Keratinocyte (primary cell): ENCODE results near the gene GALNT2. TPM values are rescaled to one million over a fixed set of nuclear protein-coding genes. Genes with fewer than 3 reads are reported as not detected.

ENCODE experiments used
- DNase-seq: peaks from one replicate; pipeline ENCODE4 v3.0.0-alpha.2; 2011; ENCODE audit warnings: low read depth, missing footprints, low spot score
- FAIRE-seq: peaks from 2 replicates; lab custom pipeline; 2011; peaks lifted over from hg19 to GRCh38; lab: Jason Lieb, UNC
- H2AFZ ChIP-seq: 2 replicates; pipeline ENCODE4 v1.6.0; 2012; ENCODE audit warnings: low read length, control low read depth, inconsistent platforms; ENCODE audit not compliant: control insufficient read depth
- H3K27ac ChIP-seq: 2 replicates; pipeline ENCODE4 v1.5.1; 2011; ENCODE audit warnings: low read length; ENCODE audit not compliant: control insufficient read depth, insufficient read depth
- H3K27me3 ChIP-seq: 3 replicates; pipeline ENCODE4 v1.6.0; 2011; ENCODE audit warnings: low read length; ENCODE audit not compliant: control insufficient read depth, insufficient read depth; ENCODE audit errors: extremely low read depth
- H3K36me3 ChIP-seq, 2 experiments: 2 replicates in 1 of 2; 3 replicates in 1 of 2; pipeline ENCODE4 v1.5.1; 2011; ENCODE audit warnings: low read length in 2 of 2, mild to moderate bottlenecking in 1 of 2; ENCODE audit not compliant: control insufficient read depth in 2 of 2, insufficient read depth in 2 of 2; ENCODE audit errors: extremely low read depth in 1 of 2
- H3K4me1 ChIP-seq: 3 replicates; pipeline ENCODE4 v1.5.1; 2011; ENCODE audit warnings: low read length; ENCODE audit not compliant: control insufficient read depth, insufficient read depth; ENCODE audit errors: extremely low read depth
- H3K4me2 ChIP-seq: 3 replicates; pipeline ENCODE4 v1.6.0; 2011; ENCODE audit warnings: low read depth, low read length; ENCODE audit not compliant: control insufficient read depth, insufficient read depth; ENCODE audit errors: extremely low read depth
- H3K4me3 ChIP-seq, 3 experiments: fragments of 200-600 bp in 1 of 3; sonication (generic) in 1 of 3; 2 replicates in 2 of 3; 3 replicates in 1 of 3; pipeline ENCODE4 v1.5.1; 2011 to 2016; ENCODE audit warnings: low read length in 3 of 3, mild to moderate bottlenecking in 3 of 3, control low read depth in 2 of 3, inconsistent platforms in 1 of 3, low read depth in 1 of 3, mixed read lengths in 1 of 3, mixed run types in 1 of 3, moderate library complexity in 1 of 3; ENCODE audit not compliant: control insufficient read depth in 2 of 3, insufficient read depth in 2 of 3; ENCODE audit errors: extremely low read depth in 1 of 3
- H3K79me2 ChIP-seq: 2 replicates; pipeline ENCODE4 v1.6.0; 2012; ENCODE audit warnings: low read length; ENCODE audit not compliant: control insufficient read depth, insufficient read depth
- H3K9ac ChIP-seq: 3 replicates; pipeline ENCODE4 v1.6.0; 2011; ENCODE audit warnings: low read length; ENCODE audit not compliant: control insufficient read depth, insufficient read depth; ENCODE audit errors: extremely low read depth
- H3K9me1 ChIP-seq: 3 replicates; pipeline ENCODE4 v1.6.0; 2011; ENCODE audit warnings: low read length; ENCODE audit not compliant: control insufficient read depth, insufficient read depth; ENCODE audit errors: extremely low read depth
- H3K9me3 ChIP-seq: 2 replicates; pipeline ENCODE4 v1.5.1; 2012; ENCODE audit warnings: low read depth, low read length; ENCODE audit not compliant: control insufficient read depth
- H4K20me1 ChIP-seq: 3 replicates; pipeline ENCODE4 v1.6.0; 2011; ENCODE audit warnings: low read length; ENCODE audit not compliant: control insufficient read depth, insufficient read depth; ENCODE audit errors: extremely low read depth
- EZH2 ChIP-seq: IDR thresholded peaks from one replicate; pipeline ENCODE4 v1.6.1; 2012; ENCODE audit warnings: inconsistent platforms, mild to moderate bottlenecking, low read length, moderate library complexity
- dilution Hi-C: fragments of 300-500 bp; cut with MboI; formaldehyde crosslinking; loops from one replicate; pipeline ENCODE4 v1.7.0; 2020; ENCODE audit warnings: low sequenced_read_pairs; ENCODE audit not compliant: extremely low pct_ligation_motif_present
- polyA plus RNA-seq, 5 experiments: library from polyadenylated mRNA; depleted of rRNA in 3 of 5; stranded (reverse) in 3 of 5; stranded (forward) in 1 of 5; unstranded in 1 of 5; fragments of >200 nt; gene quantifications; 1 replicate in 1 of 5; 2 replicates in 3 of 5; 3 replicates in 1 of 5; pipeline versions ENCODE4 v1.2.1 to v1.2.3, GENCODE V29; 2011 to 2012; ENCODE audit warnings: missing spikeins in 2 of 5, low read depth in 1 of 5, low replicate concordance in 1 of 5
- TF ChIP-seq, protein P1 (sequence below), 3 experiments: IDR thresholded peaks in 1 of 3; conservative IDR thresholded peaks in 1 of 3; optimal IDR thresholded peaks in 1 of 3; 2 replicates in 2 of 3; 3 replicates in 1 of 3; pipeline versions ENCODE3 to v1.5.1; 2011; ENCODE audit warnings: low read length in 3 of 3, mild to moderate bottlenecking in 3 of 3, moderate library complexity in 2 of 3, control low read depth in 1 of 3, inconsistent platforms in 1 of 3; ENCODE audit not compliant: insufficient read depth in 2 of 3; ENCODE audit errors: extremely low read depth in 1 of 3

Gene GALNT2
- polyA plus RNA-seq, 1 donor (not counting 4 experiments of a cell fraction or from before 2014, with no cell fraction given): 61.7 TPM

DNA sequence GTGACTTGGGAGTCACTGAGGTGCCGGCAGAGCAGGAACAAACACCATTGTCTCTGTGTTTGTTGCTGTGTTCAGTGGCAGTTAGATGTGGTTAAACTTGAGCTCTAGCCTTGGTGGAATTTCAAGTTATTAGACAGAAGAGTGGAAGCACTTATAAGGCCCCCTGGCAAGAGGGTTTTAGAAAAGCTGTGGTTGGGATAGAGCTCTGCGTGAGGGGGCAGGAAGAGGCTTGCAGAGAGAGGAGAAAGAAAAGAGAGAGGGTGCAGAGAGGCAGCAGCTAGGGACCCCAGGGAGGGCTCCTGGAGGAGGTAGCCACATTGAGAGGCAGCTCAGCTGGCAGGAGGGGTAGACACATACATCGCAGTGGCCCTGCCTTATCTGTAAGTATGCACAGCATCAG is 128.2 kb downstream of the GALNT2 start:
- TF ChIP-seq, protein P1, sequence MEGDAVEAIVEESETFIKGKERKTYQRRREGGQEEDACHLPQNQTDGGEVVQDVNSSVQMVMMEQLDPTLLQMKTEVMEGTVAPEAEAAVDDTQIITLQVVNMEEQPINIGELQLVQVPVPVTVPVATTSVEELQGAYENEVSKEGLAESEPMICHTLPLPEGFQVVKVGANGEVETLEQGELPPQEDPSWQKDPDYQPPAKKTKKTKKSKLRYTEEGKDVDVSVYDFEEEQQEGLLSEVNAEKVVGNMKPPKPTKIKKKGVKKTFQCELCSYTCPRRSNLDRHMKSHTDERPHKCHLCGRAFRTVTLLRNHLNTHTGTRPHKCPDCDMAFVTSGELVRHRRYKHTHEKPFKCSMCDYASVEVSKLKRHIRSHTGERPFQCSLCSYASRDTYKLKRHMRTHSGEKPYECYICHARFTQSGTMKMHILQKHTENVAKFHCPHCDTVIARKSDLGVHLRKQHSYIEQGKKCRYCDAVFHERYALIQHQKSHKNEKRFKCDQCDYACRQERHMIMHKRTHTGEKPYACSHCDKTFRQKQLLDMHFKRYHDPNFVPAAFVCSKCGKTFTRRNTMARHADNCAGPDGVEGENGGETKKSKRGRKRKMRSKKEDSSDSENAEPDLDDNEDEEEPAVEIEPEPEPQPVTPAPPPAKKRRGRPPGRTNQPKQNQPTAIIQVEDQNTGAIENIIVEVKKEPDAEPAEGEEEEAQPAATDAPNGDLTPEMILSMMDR (optimal IDR thresholded peaks at IDR 0.05 in 1 of 3, IDR thresholded peaks at IDR 0.05 in 1 of 3, conservative IDR thresholded peaks at IDR 0.05 in 1 of 3; ENCODE audit: extremely low read depth in 1 of 3, insufficient read depth in 2 of 3, low read length in 3 of 3): no peak
- TF ChIP-seq EZH2: no peak
- no peak for FAIRE-seq
- Histone ChIP-seq H3K79me2 (peaks cover 47% of the 10 kb centered on the region), H4K20me1 (no peaks in the 10 kb centered on the region), H3K27ac (no peak overlapping the region), H3K9ac (no peak overlapping the region), H3K9me1 (peaks cover 4% of the 10 kb centered on the region), H3K4me1 (no peaks in the 10 kb centered on the region), H3K4me3 (no peak overlapping the region), H3K36me3 (peaks cover 7 to 12% of the 10 kb centered on the region in 2 experiments), H2AFZ (no peak overlapping the region), H3K4me2 (no peak overlapping the region), H3K27me3 (no peaks in the 10 kb centered on the region), H3K9me3 (no peaks in the 10 kb centered on the region)
- DNase-seq: no peak
- dilution Hi-C loops: no loop called here

- Histone ChIP-seq H3K9me3 (no peaks in the 10 kb centered on the region), H3K9me1 (peaks cover 4% of the 10 kb centered on the region), H3K4me2 (no peak overlapping the region), H3K4me1 (no peaks in the 10 kb centered on the region), H4K20me1 (no peaks in the 10 kb centered on the region), H3K27me3 (no peaks in the 10 kb centered on the region), H3K9ac (no peak overlapping the region), H3K27ac (no peak overlapping the region), H3K79me2 (peaks cover 49% of the 10 kb centered on the region), H2AFZ (no peak overlapping the region), H3K4me3 (no peak overlapping the region), H3K36me3 (peaks cover 10 to 14% of the 10 kb centered on the region in 2 experiments)
- TF ChIP-seq EZH2: no peak
- TF ChIP-seq, protein P1 (optimal IDR thresholded peaks at IDR 0.05 in 1 of 3, IDR thresholded peaks at IDR 0.05 in 1 of 3, conservative IDR thresholded peaks at IDR 0.05 in 1 of 3; ENCODE audit: extremely low read depth in 1 of 3, insufficient read depth in 2 of 3, low read length in 3 of 3): no peak
- dilution Hi-C loops: no loop called here
- no peak for FAIRE-seq
- no peak for DNase-seq
These were observed 129.0 kb downstream of the GALNT2 start for GRCh38 chr1:230196077-230196476.
